Colon (tissue), 2 donors: ENCODE results near the gene CLCN1.

Experiments used
- FAIRE-seq: peaks from 2 replicates; lab custom pipeline; 2012; peaks lifted over from hg19 to GRCh38; lab: Jason Lieb, UNC
- donor health status: control.
- donor health status: control.

The CLCN1 gene

DNA sequence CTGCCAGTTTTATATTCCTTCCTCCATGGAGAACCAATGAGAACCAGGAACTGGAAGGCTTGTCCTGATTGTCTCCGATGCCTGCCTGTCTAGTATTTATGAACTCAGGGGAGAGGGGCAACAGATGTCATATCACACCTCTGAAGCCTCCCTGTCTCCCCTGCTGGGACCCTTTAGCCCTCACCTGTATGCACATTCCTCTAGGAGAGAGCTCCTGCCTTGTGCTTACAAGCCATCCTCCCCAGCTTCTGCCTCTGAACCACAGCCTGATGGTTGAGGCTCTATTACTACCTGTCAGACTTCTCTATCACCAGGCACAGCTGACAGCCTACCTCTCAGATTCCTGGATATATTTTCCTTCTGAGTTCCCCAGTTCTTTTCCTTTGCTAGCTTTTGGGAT, 52.5 kb downstream of the CLCN1 start:
- FAIRE-seq = no peak

DNA sequence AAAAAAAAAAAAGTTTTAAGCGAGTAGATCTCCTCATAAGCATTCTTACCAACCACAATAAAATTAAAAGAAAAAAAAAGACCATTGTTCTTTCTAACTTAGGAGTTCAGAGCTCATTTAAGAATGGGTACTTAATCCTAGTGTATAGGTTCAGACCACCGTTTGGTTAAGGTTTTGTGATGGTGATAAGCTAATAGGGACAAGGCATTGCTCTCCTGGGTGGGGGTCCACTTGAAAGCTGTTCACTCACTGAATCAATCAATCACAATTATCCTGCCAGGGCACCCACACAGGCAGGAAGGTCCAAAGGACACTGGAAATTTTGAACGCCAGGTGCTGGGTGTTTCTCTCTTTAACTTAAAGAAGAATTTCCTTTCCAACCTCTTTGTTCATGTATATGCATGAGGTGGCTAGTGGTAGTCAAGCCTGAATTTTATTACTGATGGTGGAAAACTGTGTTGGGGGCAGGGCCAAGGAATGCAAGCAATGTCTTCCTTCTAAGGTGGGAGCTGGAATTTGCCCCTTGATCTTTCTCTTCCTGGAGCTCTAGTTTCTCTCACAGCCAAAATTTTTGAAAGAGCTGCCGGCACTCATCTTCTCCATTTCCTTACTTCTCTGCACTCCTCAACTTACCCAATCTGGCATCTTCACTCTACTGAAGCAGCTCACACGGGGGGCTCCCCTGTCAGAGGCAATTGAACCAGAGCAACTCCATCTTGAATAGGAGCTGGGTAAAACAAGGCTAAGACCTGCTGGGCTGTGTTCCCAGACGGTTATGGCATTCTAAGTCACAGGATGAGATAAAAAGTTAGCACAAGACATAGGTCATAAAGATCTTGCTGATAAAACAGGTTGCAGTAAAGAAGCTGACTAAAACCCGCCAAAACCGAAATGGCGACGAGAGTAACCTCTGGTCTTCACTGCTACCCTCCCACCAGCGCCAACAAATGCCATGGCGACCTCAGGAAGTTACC, 54.1 kb downstream of the CLCN1 start:
- FAIRE-seq = no peak

DNA sequence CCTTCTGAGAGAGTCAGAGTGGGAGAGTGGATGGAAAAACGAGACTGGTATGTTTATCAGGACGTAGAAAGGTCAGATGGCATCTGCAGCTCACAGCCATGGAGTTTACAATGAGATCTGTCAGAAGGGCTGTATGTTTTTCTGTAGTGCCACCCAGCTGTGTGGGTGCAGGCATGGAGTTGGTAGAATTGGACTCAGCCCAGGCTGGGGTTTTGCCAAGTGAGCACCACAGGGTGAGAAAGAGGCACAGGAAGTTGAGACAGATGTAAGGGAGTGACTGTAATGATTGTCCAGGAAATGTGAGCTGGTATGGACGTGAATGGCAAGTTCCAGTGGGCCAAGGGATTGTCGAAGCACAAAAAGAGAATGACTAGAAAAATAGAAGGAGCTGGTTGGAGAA, 56.2 kb downstream of the CLCN1 start:
- FAIRE-seq = no peak

DNA sequence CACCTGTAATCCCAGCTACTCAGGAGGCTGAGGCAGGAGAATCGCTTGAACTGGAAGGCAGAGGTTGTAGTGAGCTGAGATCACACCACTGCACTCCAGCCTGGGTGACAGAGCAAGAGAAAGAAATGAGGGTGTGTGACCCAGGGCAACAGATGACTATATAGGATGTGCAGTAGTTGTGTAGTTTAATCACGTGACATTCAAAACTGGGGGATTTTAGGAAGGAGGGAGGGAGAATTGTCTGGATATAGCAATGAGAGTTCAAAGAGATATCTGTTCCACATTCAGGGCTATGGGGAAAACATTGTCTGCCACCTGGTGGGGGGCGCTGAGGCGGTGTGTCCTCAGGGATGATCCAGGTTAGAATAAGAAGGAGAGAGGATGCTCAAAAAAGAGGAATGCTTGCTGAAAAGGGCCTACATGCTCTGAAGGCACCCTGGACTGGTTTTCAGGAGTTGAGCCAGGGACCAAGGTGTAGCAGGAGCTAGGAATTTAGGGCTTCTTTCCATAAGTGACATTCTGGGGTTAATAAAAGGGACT, 57.4 kb downstream of the CLCN1 start:
- no peak for FAIRE-seq

DNA sequence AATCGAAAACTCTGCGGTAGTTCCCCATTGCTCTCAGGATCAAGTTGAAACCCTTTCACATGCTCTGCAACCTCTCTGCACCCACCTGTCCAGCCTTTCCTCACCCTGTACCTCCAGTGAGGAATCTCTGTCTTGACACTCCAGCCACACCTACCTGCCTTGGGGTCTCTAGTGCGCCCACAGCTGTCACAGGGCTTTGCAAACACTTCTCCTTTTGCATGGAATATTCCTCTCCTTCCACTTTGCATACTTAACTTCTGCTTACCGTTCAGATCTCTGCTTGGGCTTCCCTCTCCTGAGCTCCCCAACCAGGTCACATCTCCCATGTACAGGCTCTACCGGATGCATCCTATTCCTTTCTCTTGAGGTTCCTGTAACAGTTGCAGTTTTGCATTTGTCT, 58.6 kb downstream of the CLCN1 start:
- FAIRE-seq = no peak

DNA sequence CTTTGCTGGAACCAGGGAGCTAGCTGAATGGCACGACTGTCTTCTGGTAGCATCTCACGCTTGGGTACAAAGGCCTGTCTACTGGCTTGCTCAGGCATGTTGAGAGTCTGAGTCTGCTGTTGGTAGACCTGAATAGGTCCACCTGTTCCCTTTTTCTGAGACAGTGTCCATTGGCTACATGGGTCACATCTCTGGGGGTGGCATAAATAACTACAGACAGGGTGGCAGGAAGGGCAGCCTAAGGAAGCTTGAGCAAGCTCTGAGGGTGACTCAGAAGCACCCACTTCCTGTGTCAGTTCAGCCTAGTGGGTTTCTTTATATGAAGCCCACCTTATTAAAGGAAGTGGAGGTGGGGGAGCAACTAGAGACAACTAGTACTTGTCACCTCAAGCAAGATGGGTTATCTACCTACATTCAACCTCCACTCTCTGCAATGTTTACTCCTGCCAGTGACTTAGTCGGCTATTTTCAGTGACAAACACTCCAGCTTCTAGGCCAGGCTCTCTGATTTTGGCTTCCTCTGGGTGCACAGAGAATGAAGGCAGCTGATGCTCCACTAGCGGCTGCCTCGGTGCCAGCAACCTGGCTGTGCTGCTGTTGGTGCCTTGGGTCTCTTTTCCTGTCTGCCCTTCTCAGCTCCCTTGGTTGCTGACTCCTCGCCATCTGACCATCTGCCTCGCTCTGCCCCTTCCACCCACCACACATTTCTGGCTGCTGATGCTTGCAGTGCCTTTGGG, 59.6 kb downstream of the CLCN1 start:
- no peak for FAIRE-seq

DNA sequence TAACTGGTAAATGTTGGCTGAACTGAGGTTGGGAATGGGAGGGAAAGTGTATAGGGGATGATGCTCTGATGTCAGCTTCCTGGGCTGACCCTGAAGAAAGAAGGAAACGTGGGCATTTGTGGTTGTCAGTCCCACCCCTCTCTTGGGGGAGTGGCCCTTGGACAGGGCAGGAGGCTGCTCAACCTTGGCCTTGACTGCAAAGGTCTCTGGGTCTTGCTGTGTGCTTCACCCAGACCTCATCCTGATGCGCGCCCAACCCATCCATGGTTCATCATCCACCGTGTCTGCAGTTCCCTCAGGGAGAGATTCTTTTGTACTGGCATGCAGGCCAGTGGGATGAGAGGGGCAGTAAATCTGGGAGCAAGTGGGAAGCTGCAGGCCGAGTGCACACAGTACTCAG, 60.5 kb downstream of the CLCN1 start:
- FAIRE-seq = no peak

DNA sequence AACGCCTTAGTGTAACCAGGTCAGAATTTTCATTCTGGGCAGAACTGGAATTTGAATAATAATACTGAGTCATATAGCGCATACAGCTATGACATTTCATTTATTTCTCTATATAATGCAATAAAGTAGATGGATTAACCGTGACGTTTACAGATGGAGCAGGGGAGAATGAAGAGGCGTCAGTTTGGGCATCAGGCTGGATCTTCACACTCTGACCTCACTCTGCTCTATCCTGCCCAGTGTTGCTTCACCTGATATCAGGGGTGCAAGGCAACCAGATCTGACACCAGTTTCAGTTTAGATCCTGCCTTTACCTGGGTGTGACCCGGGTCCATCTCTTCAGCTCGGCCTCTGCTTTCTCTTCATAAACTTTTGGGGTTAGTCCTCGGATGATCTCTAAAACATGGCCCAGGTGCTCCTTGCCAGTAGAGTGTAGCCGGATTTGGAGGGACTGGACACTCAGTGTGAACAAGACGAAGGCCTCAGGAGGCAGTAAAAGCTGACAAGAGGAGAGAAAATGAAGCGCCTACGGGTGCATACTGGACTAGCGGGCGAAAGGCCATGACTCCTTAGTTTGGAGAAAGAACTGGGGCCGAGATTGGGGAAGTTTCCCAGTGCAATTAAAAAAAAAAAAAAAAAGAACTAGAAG, 63.8 kb downstream of the CLCN1 start:
- FAIRE-seq = no peak

DNA sequence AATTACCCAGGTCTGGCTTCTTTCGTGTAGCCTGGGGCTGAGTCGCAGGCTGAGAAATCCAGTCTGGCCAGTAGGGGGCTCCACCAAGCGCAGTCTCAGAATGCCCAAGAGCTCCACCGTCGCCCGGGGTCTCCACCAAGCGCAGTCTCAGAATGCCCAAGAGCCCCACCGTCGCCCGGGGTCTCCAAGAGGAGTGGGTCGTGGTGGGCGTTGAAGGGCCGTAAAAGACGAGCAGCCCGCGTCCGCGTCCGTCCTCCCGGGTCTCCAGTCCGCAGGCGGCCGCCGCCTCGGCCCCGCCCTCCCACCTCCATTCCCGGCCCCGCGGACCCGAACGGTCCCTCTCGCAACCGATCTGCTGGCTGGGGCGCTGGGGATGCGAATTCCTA, 64.3 kb downstream of the CLCN1 start:
- FAIRE-seq = no peak

DNA sequence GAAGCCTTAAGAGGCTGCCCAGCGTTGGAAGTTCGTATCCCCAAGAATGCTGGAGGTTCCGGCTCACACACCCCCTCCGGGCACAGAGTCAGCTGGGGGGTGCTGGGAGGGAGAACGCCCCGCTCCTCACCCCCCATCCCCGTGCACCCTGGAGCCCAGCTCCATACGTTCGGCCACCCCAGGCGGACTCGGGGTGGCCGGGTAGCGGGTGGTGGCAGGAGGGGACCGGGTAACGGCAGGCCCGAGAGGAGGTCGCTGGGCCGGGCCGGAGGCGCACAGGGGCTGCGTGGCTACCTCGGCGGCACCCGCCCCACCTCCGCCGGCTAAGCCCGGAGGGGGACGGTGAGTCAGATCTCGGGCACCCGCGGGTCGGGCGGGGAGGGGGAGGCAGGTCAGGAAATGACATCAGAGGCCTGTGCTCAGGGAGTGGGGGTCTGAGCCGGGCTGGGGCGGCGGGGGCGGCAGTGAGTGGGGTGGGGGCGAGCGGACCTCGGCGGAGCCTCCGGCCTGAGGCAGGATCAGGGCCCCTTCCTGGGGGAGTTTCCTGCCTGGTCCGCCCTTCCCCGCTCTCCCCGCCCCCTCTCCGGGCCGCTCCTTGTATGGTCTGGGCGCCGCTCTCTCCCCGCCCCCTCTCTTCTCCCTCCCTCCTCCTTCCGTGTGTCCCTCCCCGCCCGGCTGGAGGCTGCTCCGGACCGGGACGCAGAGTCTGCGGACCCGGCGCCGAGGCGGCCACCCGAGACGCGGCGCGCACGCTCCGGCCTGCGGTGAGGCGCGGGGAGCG, 64.9 kb downstream of the CLCN1 start, which contains the start of gene ZYX:
TSS of gene ZYX (plus strand) at position 700 of the 781 bp plus-strand sequence. CDS start 227 bp downstream, outside the sequence.
- no peak for FAIRE-seq

DNA sequence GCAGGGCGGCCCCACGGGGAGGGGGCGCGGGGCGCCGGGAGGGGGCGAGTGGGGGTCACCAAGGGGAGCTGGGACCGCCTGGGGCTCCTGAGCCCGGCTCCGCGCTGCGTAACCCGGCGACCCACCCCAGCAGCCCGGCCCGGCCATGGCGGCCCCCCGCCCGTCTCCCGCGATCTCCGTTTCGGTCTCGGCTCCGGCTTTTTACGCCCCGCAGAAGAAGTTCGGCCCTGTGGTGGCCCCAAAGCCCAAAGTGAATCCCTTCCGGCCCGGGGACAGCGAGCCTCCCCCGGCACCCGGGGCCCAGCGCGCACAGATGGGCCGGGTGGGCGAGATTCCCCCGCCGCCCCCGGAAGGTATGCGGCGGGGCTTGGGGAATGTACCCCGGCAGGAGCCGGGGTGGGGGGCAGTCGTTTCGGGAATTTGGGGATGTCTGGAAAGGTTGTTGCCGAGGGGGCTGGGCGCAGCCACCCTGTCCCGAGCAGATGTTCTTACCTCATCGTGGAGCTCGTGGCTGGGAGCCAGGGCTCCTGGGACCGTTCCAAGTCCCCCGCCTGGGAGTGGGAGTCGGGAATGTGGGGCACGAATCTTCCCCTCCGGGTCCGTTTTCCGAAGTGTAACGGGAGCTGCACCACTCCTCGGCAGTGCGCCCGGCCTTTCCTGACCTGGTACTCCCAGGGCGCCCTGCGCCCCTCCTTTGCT, 65.7 kb downstream of the CLCN1 start:
- no peak for FAIRE-seq

DNA sequence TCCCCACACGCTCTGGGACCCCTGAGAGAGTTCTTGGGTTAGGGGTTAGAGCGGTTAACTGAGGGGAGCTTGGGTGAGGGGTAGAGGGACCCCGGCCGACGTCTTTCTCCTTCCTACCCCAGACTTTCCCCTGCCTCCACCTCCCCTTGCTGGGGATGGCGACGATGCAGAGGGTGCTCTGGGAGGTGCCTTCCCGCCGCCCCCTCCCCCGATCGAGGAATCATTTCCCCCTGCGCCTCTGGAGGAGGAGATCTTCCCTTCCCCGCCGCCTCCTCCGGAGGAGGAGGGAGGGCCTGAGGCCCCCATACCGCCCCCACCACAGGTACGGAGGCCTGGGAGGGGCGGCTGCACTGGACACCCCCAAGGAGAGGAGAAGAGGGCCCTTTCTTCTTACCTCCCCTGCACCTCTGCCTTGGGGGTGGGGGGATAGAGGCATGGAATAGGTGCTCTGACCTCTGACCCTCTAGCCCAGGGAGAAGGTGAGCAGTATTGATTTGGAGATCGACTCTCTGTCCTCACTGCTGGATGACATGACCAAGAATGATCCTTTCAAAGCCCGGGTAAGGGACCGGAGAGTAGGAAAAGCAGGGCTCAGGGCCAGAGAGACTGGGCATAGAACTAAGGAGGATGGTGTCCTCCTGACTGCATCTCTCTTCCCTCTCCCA, 66.3 kb downstream of the CLCN1 start:
- FAIRE-seq = no peak

DNA sequence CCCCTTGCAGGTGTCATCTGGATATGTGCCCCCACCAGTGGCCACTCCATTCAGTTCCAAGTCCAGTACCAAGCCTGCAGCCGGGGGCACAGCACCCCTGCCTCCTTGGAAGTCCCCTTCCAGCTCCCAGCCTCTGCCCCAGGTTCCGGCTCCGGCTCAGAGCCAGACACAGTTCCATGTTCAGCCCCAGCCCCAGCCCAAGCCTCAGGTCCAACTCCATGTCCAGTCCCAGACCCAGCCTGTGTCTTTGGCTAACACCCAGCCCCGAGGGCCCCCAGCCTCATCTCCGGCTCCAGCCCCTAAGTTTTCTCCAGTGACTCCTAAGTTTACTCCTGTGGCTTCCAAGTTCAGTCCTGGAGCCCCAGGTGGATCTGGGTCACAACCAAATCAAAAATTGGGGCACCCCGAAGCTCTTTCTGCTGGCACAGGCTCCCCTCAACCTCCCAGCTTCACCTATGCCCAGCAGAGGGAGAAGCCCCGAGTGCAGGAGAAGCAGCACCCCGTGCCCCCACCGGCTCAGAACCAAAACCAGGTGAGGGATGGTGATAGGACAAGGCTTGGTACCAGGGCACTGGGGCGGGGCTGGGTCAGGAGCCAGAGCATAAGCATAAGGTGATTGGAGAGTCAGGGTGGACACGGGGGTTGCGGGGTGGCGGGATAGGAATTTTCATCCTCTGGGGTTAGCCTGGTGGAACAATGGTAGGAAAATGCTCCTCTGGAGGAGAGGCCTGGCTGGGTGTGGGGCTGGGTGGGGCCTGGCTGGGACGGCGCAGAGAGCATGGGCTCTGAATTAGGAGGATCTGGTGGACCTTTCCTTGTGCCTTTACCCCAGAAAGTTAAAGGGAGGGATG, 67.1 kb downstream of the CLCN1 start:
- no peak for FAIRE-seq

DNA sequence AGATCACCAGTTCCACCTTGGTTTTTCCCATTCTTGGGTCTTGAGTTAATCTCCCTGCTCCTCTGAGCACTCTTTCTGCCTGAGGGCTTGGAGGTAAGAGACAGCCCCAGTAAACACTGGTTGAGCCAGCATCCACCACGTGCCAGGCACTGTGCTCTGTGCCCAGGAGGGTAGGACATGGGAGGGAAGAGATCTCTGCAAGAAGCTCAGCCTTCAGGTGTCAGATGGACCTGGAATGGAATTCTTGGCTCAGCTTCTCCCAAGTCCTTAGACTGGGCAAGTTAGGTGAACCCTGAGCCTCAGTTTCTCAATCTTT, 67.7 kb downstream of the CLCN1 start:
- no peak for FAIRE-seq

DNA sequence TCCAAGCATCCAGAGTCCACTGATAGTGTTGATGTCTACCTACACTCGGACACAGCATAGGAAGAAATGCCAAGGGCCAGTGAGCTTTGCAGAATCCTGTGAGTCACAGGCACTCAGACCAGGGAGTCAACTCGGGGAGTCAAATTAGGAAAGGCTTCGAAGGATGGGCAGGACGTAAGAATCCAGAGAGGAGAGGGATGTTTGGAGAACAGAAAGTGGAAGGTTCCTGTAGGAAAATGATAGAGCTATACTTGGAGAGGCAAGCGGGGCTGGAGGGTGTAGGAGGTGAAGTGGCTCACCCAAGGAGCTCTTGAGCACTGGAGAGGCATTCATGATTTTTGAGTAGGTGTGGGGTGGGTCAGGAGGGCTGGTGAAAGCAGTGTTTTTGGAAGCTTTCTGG, 68.2 kb downstream of the CLCN1 start:
- no peak for FAIRE-seq

DNA sequence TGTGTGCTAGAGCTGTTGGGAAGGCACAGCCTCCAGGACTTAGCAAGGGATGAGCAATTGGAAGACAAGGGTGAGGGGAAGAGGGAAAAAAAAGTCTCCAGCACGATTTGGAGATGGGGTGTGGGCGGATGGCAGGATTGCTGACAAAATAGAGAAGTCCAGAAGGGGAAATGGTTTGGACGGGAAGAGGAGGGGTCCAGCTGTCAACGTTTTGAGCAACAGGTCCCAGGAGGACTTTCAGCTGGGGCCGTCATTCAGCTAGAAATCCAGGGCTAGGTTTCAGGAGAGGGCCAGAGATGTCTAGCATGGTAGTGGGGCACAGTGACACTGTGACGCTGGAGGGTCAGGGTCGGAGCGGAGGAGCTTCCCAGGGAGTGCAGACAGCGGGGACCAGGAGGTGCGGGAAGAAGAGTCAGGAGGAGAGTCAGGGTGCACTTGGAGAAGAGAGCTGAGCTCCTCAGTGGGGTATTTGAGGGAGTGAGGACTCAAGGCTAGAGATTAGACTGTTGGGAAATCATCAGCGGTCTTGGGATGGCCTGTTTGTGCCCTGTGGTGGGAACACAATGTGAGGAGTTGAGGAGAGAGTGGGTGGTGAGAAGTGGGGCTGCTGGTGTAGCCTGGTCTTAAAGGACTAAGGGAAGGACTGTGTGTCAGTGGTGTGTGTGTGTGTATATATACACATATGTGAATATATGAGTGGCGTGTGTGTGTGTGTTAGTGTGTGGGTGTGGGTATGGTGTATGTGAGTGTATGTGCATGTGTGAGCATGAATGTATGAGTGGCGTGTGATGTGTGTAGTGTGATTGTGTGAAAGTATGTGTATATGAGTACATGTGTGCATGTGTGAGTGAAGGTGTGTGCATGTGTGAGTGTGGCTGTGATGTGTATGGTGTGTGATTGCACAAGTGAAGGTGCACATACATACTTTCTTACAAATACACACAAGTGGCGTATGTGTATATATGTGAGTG, 69.0 kb downstream of the CLCN1 start:
- FAIRE-seq = no peak

DNA sequence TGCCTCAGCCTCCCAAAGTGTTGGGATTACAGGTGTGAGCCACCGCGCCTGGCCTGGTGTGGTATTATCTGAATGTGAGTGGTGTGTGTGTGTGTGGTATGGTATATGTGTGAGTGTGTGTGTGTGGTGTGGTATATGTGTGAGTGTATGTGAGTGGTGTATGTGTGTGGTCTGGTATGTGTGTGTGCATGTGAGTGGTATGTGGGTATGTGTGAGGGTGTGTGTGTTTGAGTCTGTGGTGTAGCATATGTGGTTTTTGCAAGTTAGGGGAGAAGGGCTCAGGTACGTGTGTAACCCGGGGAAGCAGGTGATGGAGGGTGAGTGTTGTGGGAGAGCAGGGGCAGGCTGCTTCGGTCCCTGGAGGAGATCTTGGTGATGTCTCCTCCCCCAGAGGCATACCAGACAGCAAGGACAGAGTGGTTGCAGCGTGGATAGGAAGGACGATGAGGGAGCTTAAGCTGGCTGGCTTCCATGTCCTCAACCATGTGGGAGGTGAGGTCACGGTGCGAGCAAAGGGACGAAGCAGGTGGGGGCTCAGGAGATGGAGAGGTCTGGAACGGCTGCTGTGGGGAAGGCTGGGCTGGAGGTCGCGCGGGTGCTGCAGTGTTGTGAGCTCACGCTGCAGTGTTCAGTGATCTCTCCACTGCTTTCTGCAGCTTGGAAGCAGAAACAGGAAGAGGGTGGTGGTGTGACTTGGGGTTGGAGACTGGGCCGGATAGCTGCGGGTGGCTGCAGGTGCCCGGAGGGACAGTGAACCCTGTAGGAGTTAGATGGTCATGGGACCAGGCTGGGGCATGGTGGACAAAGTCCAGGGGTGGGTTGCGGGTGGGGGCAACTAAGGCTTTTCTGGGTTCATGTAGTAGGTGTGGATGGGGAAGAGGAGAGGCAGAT, 70.2 kb downstream of the CLCN1 start:
- no peak for FAIRE-seq
